Stimulated activated naive B cell treated with anti-CD40 and anti-IgM and Interleukin-4, amounts not matched to agents 10 μg/mL and 1 μg/mL and 100 μg/mL, for 72 hours (primary cell): ENCODE data around the gene NPTXR.

Source experiments
- ATAC-seq, 2 donors: fragments of 150-1000 bp; cut with Tn5 transposase; replicated peaks; 2 replicates each; pipeline ENCODE4 v1.10.0; 2021; ENCODE audit warnings: moderate library complexity in 1 of 2
- DNase-seq: peaks from one replicate; pipeline ENCODE4 v3.0.0; 2021
- H3K27ac Mint-ChIP-seq: one replicate; pipeline ENCODE4 v1.8.0; 2022; ENCODE audit warnings: mild to moderate bottlenecking, mixed read lengths
- H3K27me3 Mint-ChIP-seq, 2 donors: one replicate each; pipeline ENCODE4 v1.8.0; 2022; ENCODE audit warnings: mixed read lengths in 2 of 2
- H3K36me3 Mint-ChIP-seq, 2 donors: one replicate each; pipeline ENCODE4 v1.8.0; 2022; ENCODE audit warnings: mixed read lengths in 2 of 2, mild to moderate bottlenecking in 1 of 2
- H3K4me1 Mint-ChIP-seq, 2 donors: one replicate each; pipeline ENCODE4 v1.8.0; 2022; ENCODE audit warnings: mixed read lengths in 2 of 2, mild to moderate bottlenecking in 1 of 2
- H3K4me3 Mint-ChIP-seq, 2 donors: one replicate each; pipeline ENCODE4 v1.8.0; 2022; ENCODE audit warnings: mild to moderate bottlenecking in 2 of 2, mixed read lengths in 2 of 2, moderate library complexity in 1 of 2
- H3K9me3 Mint-ChIP-seq, 2 donors: one replicate each; pipeline ENCODE4 v1.8.0; 2022; ENCODE audit warnings: mixed read lengths in 2 of 2, mild to moderate bottlenecking in 1 of 2

NPTXR gene

GRCh38 chr22:38843657-38844314, at the start of gene NPTXR:
Gene NPTXR (minus strand): TSS chr22:38844028.
- no peak for DNase-seq
- Mint-ChIP-seq H3K4me1 (peaks cover 14 to 16% of the 10 kb centered on the region in 2 donors), H3K27ac (no peak within 1 kb of the TSS), H3K27me3 (peaks cover 54 to 73% of the 10 kb centered on the region in 2 donors), H3K36me3 (no peaks in the 10 kb centered on the region), H3K9me3 (no peaks in the 10 kb centered on the region), H3K4me3 (peak within 1 kb of the TSS; percentile 74 to 76)
- peak; percentile 56 to 60 for ATAC-seq

- Mint-ChIP-seq H3K27me3 (peaks cover 19 to 33% of the 10 kb centered on the region in 2 donors), H3K4me1 (peaks cover 3 to 7% of the 10 kb centered on the region in 2 donors), H3K36me3 (no peaks in the 10 kb centered on the region), H3K27ac (no peak overlapping the region), H3K4me3 (no peak overlapping the region), H3K9me3 (no peaks in the 10 kb centered on the region)
- ATAC-seq (no peak), DNase-seq (no peak)
These were observed 47.4 kb upstream of the NPTXR start for GRCh38 chr22:38891256-38891655.

DNA sequence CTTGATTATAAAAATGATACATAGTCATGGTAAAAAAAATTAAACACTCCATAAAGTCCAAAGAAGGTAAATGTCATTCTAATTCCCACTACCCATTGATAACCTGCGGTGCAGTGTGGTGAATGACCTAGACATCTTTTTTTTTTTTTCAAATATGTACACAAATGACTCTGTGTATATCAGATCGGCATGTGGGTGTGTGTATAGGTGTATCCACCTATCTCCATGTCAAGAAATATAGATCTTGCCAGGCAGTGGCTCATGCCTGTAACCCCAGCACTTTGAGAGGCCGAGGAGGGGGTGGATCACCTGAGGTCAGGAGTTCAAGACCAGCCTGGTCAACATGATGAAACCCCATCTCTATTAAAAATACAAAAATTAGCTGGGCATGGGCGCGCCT, 46.5 kb upstream of the NPTXR start:
- Mint-ChIP-seq H3K27me3 (peaks cover 16 to 30% of the 10 kb centered on the region in 2 donors), H3K36me3 (no peaks in the 10 kb centered on the region), H3K9me3 (no peaks in the 10 kb centered on the region), H3K4me1 (peaks cover 3 to 8% of the 10 kb centered on the region in 2 donors), H3K27ac (no peak overlapping the region), H3K4me3 (no peak overlapping the region)
- ATAC-seq (no peak), DNase-seq (no peak)

DNA sequence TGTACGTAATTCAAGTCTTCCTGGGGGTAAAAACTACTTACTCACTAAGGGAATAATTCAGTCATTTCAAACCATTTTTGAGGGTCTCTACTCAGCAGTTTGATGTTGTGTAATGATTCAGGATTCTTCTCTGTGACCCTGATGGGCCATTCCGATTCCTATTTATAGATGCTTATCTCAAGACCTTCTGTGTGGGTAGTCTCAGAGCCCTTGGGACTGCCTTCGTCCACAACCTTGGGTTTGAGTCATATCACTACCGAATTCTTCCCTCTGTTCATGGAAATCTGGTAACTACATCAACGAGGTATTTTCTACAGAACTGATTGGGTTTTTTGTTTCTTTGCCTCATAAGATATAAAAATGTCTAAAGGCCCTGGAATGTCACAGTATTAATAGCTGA, 42.5 kb upstream of the NPTXR start:
- no peaks in the 10 kb centered on the region for H3K36me3 Mint-ChIP-seq
- H3K27me3 Mint-ChIP-seq, result peaks cover 14 to 15% of the 10 kb centered on the region in 2 donors
- H3K27ac Mint-ChIP-seq, result peak overlapping the region; percentile 82
- DNase-seq, result no peak
- no peaks in the 10 kb centered on the region for H3K9me3 Mint-ChIP-seq
- ATAC-seq, result peak; percentile 83 to 92
- H3K4me3 Mint-ChIP-seq, result peak overlapping the region in 1 of 2 donors; percentile 15
- H3K4me1 Mint-ChIP-seq, result peaks cover 21 to 22% of the 10 kb centered on the region in 2 donors

DNA sequence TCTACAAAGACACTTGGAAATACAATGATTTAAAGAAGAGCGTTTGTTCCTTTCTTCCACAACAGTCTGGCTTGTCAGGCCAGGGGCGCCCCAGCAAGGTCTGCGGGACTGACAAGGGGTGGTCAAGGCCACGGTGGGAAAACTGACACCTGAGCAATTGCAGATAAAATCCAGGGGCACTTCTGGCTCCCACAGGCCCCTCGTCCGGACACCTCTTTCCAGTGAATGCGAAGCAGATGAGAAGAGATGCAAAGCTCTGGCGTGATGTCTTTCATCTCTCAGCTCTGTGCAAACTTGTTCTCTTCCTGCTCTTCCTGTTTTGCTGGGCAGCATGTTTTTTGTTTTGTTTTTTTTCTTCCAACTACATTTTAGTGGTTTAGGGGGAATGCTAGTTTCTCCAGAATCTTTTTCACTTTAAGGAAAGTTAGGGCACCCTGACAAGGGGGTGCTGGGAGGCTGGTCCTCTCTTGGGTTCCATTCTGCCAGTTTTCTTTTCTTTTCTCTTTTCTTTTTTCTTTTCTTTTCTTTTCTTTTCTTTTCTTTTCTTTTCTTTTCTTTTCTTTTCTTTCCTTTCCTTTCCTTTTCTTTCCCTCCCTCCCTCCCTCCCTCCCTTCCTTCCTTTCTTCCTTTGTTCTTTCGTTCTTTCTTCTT, 39.3 kb upstream of the NPTXR start:
- DNase-seq, result no peak
- Mint-ChIP-seq H3K4me3 (no peak overlapping the region), H3K27ac (peak overlapping the region; percentile 22)

DNA sequence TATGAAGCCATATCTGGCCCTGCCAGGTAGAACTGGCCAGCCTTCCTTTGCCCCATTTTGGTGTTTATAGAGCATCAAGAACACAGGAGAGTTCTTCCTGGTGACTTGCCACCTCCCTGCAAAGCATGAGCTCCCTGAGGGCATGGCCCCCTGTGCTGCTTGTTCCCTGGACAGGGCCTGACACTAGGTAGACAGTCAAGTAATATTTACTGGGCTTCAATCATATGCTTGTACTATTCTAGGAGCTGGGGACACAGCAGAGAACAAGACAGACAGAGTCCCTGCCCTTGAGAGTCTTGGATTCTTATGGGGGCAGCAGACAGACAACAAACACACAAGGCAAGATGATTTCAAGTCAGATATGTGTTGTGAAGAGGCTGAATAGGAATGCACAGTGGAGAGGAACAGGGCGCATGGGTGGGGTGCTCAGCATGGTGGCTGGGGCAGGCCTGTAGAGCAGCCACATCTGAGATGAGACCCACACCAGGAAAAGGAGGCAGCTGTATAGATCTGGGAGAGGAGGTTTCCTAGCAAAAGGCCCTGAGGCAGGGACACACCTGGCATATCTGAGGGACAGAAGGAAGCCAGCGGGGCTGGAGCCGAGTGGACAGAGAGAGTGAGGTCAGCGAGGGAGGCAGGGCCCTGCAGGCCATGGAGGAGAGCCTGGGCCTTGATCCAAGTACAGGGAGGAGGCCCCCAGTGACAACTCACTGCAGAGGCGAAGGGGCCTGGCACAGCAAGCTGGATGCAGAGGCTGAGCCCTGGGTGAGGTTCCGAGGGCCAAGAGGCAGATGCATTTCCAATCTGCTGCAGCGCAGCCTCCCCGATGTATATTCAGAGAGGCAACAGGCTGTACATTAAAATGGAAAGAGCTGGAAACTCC, 38.4 kb upstream of the NPTXR start:
- H3K36me3 Mint-ChIP-seq, result no peaks in the 10 kb centered on the region
- peaks cover 22 to 24% of the 10 kb centered on the region in 2 donors for H3K4me1 Mint-ChIP-seq
- H3K27me3 Mint-ChIP-seq, result peaks cover 23 to 26% of the 10 kb centered on the region in 2 donors
- H3K27ac Mint-ChIP-seq, result no peak overlapping the region
- ATAC-seq (peak in 1 of 2 donors; percentile 22), DNase-seq (no peak)
- H3K9me3 Mint-ChIP-seq, result no peaks in the 10 kb centered on the region
- no peak overlapping the region for H3K4me3 Mint-ChIP-seq

More for the DNA sequence above, 39.3 kb upstream of the NPTXR start:
- no peaks in the 10 kb centered on the region for H3K9me3 Mint-ChIP-seq
- peaks cover 22 to 24% of the 10 kb centered on the region in 2 donors for H3K4me1 Mint-ChIP-seq
- ATAC-seq, result no peak
- peaks cover 17 to 21% of the 10 kb centered on the region in 2 donors for H3K27me3 Mint-ChIP-seq
- no peaks in the 10 kb centered on the region for H3K36me3 Mint-ChIP-seq

DNA sequence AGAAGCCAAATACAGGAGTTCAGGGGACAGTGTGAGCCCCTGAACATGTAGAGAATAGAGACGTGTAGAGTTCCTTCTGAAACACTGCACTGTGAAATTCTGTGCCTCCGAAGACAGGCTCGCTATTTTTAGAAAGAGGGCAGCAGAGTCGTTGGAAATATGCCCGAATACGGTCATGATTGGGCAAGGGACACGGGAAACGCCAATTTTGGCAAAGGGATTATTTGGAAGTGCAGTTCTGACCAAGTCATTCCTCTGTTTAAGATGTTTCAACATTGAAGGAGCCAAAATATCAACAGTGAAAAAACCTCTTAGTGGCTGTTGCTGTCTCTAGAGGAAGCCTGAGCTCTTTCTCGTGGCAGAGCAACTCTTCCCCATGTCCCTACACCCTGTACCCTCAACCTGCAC, 37.6 kb upstream of the NPTXR start:
- Mint-ChIP-seq H3K4me3 (no peak overlapping the region), H3K36me3 (no peaks in the 10 kb centered on the region), H3K27me3 (peaks cover 27 to 29% of the 10 kb centered on the region in 2 donors), H3K9me3 (no peaks in the 10 kb centered on the region), H3K4me1 (peaks cover 19 to 20% of the 10 kb centered on the region in 2 donors), H3K27ac (no peak overlapping the region)
- ATAC-seq (no peak), DNase-seq (no peak)

DNA sequence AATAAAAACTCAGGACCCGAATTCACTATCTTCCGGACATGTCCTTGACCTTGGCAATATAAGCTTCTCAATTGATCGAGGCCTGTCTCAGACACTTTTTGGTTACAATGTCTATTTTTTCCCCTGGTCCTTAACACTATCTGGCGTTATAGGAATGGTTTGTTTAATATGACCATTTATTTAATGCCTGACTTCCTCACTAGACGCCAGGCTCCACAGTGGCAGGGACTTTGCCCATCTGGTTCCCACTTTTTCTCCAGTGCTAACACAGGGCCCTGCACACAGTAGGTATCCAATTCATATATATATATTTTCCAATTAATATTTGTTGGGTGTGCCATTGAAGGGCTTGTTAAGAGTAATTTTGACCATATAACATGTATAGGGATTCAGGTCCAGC, 36.1 kb upstream of the NPTXR start:
- Mint-ChIP-seq H3K4me3 (no peak overlapping the region), H3K27ac (no peak overlapping the region), H3K4me1 (peaks cover 15 to 22% of the 10 kb centered on the region in 2 donors), H3K9me3 (no peaks in the 10 kb centered on the region), H3K36me3 (no peaks in the 10 kb centered on the region), H3K27me3 (peaks cover 29 to 32% of the 10 kb centered on the region in 2 donors)
- ATAC-seq, result no peak
- DNase-seq, result no peak

GRCh38 chr22:38879108-38879729, 35.4 kb upstream of the NPTXR start:
- H3K9me3 Mint-ChIP-seq, result no peaks in the 10 kb centered on the region
- H3K27ac Mint-ChIP-seq, result no peak overlapping the region
- no peak for ATAC-seq
- no peaks in the 10 kb centered on the region for H3K36me3 Mint-ChIP-seq
- peaks cover 26 to 35% of the 10 kb centered on the region in 2 donors for H3K27me3 Mint-ChIP-seq
- H3K4me3 Mint-ChIP-seq, result no peak overlapping the region
- DNase-seq, result no peak
- H3K4me1 Mint-ChIP-seq, result peaks cover 19 to 28% of the 10 kb centered on the region in 2 donors

GRCh38 chr22:38878001-38878400, 34.2 kb upstream of the NPTXR start:
- peaks cover 26 to 30% of the 10 kb centered on the region in 2 donors for H3K27me3 Mint-ChIP-seq
- H3K27ac Mint-ChIP-seq, result no peak overlapping the region
- peaks cover 28 to 35% of the 10 kb centered on the region in 2 donors for H3K4me1 Mint-ChIP-seq
- H3K9me3 Mint-ChIP-seq, result no peaks in the 10 kb centered on the region
- H3K36me3 Mint-ChIP-seq, result no peaks in the 10 kb centered on the region
- H3K4me3 Mint-ChIP-seq, result no peak overlapping the region
- ATAC-seq, result no peak
- no peak for DNase-seq

DNA sequence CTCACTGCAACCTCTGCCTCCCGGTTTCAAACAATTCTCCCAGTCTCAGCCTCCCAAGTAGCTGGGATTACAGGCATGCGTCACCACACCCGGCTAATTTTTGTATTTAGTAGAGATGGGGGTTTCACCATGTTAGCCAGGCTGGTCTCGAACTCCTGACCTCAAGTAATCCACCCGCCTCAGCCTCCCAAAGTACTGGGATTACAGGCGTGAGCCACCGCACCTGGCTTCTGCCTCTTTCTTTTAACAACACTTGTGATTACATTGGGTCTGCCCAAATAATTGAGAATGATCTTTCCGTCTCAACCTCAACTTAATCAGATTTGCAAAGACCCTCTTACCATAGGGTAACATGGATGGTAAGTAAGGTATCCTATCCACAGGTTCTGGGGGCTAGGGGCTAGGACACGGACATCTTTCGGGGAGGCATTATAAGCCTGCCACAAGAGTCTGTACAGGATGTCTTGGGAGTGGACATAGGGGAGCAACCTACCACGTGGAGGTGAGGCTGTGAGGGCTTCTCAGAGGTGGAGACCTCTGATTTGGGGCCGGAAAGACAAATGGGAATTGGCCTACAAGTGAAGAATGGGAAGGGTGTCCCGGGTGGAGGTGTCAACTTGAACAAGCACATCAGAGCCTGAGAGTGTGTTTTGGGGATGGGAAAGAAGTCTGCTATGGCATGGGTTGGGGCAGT, 30.8 kb upstream of the NPTXR start:
- H3K4me3 Mint-ChIP-seq, result no peak overlapping the region
- no peak for ATAC-seq
- H3K27me3 Mint-ChIP-seq, result peaks cover 18 to 22% of the 10 kb centered on the region in 2 donors
- peaks cover 35 to 40% of the 10 kb centered on the region in 2 donors for H3K4me1 Mint-ChIP-seq
- no peak overlapping the region for H3K27ac Mint-ChIP-seq
- H3K36me3 Mint-ChIP-seq, result peaks cover 9 to 15% of the 10 kb centered on the region in 2 donors
- no peaks in the 10 kb centered on the region for H3K9me3 Mint-ChIP-seq
- no peak for DNase-seq

DNA sequence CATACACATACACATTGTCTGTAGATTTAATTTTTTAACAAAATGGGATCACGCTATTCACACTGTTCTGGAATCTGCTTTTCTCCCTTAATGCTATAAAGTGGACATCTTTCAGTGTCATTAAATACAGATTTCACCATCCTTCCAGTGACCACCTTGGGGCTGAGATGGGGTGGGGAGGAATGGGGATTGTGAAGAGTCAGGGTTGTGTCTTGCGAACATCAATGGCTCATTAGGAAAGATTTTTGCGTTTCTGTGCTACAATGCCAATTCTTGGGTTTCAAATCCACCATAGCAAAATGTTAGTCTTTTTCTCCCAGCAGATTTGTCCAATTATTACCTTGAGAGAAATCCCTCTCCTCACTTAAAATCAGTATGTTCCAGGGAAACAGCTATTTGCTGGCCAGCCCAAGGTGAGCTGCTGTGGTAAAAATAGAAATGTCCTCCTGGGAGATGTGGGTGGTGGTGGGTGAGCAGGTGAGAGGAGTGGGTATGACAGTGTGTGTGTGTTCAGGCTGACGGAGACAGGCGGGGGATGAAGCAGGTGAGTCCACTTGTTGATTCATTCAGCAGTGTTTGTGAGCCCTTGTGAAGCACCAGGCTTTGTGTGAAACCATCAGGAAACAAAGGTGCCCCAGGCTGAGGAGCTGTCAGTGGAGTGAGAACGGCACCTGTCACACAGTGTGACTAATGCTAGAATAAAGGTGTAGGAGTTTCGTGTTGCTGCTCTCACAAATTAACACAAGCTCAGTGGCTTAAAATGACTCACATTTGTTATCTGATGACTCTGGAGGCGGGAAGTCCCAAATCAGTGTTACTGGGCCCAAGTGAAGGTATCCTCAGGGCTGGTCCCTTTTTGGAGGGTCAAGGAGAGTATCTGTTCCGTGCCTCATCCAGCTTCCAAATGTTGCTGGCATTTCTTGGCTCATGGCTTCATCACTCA, 29.9 kb upstream of the NPTXR start:
- H3K27me3 Mint-ChIP-seq, result peaks cover 14 to 20% of the 10 kb centered on the region in 2 donors
- peak overlapping the region; percentile 89 to 90 for H3K4me3 Mint-ChIP-seq
- H3K9me3 Mint-ChIP-seq, result no peaks in the 10 kb centered on the region
- H3K4me1 Mint-ChIP-seq, result peaks cover 35 to 49% of the 10 kb centered on the region in 2 donors
- peak; percentile 43 for DNase-seq
- peak overlapping the region; percentile 96 for H3K27ac Mint-ChIP-seq
- peaks cover 9 to 20% of the 10 kb centered on the region in 2 donors for H3K36me3 Mint-ChIP-seq
- ATAC-seq, result peak; percentile 27 to 52
